ENCODE data around the gene BCDIN3D.

- TF ChIP-seq TAF1 (IDR thresholded peaks at IDR 0.05; ENCODE audit: borderline replicate concordance, insufficient read depth, low read length) (no peak), POLR2AphosphoS5 (IDR thresholded peaks at IDR 0.05; ENCODE audit: low read depth, low read length) (no peak), SIN3A (IDR thresholded peaks at IDR 0.05; ENCODE audit: borderline replicate concordance, insufficient read depth, low read length) (no peak), REST (IDR thresholded peaks at IDR 0.05; ENCODE audit: insufficient read depth in 1 of 2, low read depth in 2 of 2, low read length in 2 of 2) (no peak), FOXP2 (optimal IDR thresholded peaks at IDR 0.05; ENCODE audit: borderline replicate concordance, extremely low read depth, extremely low read length, insufficient read depth) (no peak)
These were observed 23.1 kb downstream of the BCDIN3D start for GRCh38 chr12:49819786-49820185.
